HG03520 (cell line): ENCODE results near the gene EBF3.

Source experiments
- ATAC-seq: cut with Tn5 transposase; IDR thresholded peaks from one replicate; pipeline ENCODE4 v1.9.1; 2021; ENCODE audit warnings: mild to moderate bottlenecking, moderate library complexity; ENCODE audit not compliant: unreplicated experiment

EBF3 gene

DNA sequence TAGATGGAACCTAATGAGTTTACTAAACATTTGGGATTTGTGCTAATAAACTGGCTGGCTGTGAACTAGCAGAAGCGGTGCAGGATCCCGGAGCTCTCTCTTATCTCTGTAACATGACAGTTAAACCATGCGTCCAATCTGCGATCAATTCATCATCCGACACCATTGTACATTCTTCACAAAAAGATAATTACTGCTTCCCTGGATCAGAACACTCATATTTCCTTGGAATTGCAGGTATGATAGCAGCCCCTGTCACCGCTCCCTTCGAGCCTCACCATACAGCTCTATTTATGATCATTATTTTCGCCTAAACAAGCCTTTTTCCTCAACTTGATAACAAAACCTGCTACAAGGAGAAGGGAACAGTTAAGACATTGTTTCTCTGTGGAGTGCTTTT is 18.5 kb downstream of the EBF3 start:
- ATAC-seq, result no peak

DNA sequence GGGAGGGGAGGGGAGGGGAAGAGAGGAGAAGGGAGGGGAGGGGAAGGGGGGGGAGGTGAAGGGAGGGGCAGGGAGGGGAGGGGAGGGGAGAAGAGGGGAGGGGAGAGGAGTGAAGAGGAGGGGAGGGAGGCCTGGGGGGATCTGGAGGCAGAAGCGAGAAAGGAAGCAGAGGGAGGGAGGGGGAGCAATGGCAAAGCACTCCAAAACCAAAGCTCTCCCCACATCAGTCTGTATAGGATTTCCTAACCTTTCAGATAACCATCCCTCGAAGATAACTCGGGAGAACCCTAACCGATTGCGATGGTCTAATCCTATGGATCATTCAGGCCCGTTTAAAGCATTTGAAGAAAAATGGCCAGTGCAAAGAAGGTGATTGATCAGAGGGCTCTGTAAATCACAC is 19.0 kb downstream of the EBF3 start:
- no peak for ATAC-seq

DNA sequence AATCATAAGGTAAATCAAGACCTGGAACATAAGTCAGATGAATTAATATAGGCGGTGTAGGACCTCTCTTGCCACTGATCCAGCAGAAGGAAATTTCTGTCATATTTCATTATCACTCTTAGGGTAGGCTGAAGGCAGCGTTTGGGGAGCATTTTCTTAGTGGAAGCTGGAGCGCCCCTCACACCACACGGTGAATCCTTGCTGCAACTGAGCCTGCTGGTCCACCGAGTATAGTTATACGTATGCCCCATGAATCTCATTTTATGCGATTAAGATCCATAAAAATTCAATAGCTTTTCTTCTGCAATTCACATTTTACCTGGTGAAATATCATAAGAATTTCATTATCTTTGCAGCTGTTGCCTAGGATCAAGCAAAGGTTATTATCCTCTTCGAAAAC is 19.6 kb downstream of the EBF3 start:
- ATAC-seq, result no peak

DNA sequence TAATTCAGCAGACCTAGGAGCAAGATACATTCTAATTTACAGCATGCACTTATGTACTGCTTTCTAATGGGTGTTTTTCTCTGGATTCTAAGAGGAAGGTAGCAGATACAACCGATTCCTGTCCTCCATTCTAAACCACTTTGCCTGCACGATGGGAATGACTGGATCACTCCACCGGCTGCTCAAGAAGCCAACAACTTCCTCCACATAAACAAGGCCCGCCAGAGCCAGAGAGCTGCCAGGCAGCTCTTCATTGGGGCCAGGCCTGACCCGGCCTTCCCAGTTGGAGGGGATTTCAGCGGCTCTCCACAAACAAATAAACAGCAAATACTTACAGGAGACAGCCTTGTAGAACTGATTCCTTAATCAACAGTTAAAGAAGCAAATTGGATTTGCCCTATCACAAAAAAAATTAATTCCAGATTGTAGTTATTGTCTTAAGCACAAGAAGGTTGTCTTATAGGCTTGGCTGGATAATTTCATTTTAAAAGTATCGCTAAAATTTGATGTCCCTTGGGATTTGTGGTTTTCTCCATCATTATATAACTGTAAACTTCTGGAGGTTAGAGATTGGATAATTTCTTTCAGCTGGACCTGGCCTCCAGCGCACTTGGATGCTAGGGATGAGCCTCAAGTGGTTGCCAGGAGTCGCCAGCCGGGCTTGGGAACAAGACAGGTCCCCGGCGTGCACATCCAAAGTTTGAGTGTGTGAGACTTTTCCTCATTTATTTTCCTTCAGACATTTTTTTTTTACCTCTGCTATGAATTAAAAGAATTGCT is 20.9 kb downstream of the EBF3 start:
- no peak for ATAC-seq

DNA sequence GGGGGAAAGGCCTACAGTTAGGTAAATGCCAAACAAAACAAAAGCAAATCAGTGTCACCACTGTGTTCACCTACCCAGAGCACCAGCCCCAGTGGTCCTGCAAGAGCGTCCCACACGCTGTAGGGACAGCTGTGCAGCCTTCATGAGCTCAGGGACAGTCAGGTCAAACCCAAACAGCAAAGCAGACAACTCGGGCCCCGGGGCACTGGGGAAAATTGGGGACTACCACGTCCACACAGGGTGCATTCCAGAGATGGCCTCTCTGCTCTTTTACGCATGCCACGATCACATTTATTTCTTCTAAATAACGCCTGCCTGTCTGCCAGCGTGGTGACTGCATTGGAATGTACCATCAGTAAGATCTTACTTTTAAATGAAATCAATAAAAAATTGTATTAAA is 21.7 kb downstream of the EBF3 start:
- ATAC-seq, result no peak

DNA sequence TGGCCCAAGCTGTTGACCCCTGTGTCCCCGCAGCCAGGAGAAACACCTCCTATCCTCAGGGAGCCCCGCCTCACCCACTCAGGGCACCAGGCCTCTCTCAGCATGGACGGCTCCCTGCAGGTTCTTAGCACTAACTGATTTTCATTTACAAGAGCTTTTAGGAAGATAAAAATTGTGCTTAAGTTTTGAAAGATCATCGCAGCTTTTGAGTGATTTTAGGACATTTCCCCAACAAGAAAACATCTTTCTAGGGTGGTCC is 22.1 kb downstream of the EBF3 start:
- ATAC-seq, result no peak

DNA sequence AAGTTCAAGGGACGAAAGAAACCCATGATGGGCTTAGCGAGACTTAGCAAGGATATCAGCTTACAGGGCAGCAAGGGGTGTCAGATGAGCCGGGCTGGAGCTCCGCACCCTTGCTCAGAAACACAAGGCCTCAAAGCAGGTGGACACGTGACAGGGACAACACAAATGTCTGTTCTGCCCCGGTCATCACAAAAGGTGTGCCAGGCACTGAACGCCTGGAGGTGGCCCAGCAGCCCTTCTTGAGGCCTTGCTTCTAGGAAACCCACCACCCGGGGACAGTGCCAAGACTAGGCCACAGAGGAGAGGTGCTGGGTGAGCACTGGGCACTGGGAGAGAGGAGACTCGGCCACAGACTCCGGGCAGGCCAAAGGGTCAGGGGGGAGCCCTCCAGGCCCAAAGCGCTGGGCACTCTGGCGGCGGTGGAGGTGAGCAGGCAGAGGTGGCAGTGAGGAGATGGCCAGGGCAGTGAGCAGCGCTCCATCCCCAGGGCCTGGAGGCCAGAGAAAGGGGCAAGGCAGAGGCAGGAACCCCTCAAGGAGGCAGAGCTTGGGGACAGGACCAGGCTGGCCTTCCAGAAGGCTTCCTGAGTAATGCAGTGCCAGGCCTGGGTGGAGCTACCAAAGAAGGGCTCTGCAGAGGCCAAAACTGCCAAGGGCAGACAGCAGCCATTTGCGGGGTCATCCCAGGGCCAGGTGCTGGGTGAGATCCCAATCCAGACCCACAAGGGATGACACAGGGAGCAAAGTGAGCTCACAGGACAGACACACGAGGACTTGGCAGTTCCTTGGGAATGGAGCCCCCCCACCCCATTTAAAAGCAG is 22.7 kb downstream of the EBF3 start:
- no peak for ATAC-seq

DNA sequence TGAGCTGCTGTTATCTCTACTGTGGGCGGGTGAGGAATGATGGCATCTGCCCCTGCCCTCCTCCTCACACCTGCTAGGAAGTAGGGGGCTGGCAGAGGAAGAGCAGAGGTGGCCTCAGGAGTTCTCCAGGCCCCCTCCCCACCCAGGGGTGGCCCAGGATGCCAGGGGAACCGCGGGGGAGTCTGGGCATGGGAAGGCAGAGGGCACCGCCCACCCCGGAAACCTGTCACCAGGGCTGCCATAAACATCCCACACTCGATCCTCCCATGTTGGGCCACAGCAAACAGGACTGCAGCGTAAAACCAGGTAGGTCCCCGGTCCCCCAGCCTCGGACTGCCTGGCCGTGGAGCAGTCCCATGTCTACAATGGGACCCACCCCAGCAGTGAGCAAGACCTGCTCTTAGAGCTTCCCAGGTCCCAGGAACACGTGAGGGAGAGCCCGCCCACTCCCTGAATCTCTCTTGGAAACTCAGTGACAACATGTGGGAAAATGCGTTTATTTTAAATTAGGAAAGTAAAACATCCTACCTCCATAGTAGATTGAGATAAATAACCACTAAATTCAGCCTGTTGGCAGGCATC is 23.4 kb downstream of the EBF3 start:
- no peak for ATAC-seq

DNA sequence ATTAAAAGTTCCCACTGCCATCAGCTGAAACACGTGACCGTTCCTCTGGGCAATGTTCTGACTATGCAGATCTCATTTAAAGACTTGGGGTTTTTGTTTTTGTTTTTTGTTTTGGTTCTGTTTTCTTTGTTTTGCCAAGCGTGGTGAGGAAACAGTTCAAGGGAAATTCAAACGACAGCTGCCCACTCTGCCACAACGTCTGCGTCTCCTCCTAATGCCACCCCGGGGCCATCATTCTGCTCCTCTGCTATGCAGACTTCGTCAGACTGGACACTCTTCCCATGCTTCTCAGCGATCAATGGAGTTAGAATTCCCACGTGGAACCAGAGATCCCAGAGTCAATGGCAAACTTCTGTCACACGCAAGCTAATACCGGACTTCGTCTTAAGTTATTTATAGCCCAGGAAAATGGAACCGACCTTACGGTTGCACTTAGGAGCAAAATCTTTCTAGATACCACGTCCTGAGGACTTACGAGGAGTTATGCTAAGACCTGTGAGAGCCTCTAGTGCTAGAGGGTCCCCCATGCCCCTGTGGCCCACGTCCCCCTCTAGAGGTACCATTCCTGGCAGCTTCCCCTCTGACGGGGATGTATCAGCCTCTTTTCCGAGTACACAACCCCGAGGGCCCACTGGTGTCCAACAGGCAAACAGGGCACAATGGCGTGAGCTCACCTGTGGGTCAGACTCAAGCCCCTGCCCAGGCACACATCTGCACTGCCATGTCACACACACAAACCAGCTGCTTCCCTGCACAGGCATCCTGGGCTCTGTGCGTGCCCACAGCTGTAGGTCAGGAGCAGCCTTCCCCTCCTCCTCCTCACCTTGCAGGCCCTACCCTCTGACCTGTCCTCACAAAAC is 24.4 kb downstream of the EBF3 start:
- ATAC-seq, result no peak

DNA sequence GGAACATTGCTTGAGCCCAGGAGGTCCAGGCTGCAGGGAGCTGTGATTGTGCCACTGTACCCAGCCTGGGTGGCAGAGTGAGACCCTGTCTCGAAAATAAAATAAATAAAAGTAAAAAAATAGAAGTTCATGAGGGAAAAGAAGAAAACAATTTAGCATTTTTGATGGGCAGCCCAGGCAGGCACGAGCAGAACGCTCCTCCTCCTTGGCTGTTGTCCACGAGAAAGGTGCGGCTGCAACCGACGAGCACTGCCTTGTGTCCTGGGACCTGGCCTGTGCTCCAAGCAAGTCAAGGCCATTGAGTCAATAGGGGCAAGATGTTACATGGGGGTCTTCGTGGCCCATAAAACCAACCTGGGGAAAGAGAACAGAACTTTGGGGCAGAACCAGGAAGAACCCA is 25.6 kb downstream of the EBF3 start:
- ATAC-seq, result no peak

DNA sequence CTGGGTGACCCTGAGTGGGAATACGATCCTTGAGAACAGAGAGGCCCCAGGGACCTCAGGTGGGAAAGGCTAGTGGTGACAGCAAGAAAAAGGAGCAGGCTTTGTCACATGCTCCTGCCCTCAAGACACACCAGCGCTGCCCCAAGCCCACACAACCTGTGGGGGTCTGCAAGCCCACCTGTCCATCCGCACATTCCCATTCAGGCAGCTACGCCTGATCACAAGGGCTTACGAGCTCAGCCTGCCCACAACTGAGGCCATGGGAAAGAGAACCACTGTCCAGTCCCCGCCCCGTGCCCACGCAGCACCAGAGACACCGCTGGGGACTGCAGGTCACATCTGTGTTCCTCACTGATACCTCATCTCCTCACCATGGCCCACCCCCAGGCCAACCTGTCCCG is 26.7 kb downstream of the EBF3 start:
- no peak for ATAC-seq

DNA sequence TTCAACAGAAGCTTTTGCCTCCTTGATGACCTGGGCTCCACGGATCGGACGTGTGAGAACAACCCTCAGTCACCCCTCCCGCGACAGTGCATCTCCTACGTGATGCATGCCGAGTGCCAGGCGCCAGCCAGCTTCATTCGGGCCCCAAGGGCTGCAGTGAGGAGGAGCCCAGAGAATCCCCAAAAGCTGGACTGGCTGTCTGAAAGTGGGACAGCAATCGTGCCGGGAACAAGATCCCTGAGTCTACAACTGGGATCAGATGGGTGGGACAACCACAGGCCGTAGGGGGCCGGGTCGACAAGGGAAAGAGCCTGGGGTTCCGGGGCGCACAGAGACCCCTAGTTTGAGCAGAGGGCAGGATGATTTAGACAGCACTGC is 27.2 kb downstream of the EBF3 start:
- ATAC-seq, result no peak

DNA sequence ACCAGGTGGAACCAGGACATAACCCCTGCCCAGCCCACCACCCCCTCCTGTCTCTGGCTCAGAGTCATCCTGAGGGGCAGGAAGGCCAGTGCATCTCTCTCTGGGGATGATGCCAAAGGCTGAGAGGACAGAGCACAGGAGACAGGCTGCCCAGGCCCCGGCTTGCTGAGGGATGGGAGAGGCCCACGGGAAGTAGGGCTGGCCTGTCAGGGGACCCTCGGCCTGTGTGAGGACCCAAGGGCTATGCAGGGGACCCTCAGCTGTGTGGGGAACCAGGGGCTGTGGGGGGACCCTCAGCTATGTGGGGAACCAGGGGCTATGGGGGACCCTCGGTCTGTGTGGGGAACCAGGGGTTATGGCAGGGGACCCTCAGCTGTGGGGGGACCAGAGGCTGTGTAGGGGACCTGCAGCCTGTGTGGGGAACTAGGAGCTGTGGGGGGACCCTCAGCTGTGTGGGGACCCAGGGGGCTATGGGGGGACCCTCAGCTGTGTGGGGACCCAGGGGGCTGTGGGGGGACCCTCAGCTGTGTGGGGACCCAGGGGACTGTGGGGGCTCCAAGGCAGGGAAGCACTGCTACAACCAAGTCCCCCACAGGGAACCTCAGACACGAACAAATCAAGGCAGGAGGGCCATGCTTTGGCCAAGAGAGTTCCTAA is 27.7 kb downstream of the EBF3 start:
- no peak for ATAC-seq

DNA sequence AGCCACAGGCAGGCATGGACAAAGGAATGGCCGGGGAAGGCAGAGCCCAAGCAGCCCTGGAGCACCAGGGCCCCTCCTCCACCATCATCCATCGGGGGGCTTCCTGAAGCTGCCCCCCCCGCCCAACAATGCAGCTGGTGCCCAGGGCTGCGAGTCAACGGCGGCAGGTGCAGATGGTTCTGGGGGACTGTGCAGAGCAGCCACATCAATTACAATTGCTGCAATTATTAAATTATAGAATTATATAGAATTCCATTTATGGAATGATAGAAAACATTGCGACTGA is 28.3 kb downstream of the EBF3 start:
- ATAC-seq, result no peak

DNA sequence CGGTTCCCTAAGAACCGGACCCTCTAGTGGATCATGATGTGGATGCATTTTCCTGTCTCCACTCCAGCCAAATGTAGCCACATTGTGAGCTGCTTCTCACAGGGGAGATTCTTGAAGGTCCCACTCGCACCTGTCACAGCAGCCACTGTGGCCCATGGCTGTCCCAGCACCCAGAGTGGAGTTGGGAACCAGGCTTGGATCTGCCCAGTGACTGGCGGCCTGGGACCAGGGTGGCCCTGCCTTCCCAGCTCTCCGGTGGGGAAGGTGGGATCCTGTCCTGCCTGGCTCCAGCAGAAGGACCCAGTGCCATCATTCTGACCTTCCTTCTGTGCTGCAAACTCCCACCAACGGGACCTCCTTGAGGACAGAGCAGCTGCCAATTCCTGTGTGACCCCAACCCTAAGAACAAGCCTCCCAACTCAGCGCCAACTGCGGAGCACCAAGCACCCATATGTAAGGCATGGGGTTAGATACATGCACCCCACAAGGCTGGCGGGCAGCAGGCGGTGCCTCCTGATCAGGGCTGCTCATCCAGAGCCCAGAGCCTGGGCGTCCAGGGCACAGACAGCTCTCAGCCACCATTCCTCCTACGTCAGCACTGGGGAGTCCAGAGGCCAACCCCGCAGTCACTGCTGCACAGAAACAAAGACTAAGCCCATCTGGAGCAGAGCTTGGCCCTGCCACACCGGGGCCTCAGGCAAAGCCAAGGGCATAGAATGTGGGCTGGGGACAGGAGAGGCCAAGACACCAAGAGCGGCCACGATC is 28.8 kb downstream of the EBF3 start:
- no peak for ATAC-seq

DNA sequence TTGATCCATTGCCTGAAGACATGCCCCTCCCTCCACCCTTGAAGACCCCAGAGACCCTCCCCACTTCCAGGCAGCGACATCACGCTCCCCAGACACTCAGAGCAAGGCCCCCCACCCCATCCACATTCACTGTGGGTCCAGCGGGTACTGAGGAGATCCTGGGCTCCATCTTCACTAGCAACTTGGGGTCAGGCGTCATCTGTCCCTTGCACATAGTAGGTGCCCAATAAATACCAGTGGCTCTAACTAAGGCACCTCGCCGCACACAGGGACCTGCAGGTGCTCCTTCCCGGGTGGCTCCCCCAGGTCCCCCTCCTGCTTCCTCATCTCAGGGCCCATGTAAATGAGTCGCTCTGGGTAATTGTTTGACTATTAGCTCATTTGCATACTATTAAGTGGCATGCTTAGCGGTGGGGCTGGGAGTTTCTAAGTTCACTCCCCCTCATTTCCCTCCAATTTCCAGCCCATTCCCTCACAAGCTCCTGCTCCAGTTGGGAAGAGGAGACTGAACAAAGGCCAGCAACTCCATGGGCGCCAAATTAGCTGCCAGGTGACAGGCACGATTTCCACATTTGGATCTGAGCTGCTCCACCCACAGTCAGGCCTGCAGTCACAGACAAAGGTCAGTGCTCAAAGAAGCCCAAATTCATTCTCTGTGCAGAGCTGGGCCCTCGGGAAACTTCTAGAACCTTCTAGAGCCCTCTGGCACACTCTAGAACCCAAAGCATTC is 29.7 kb downstream of the EBF3 start:
- no peak for ATAC-seq

DNA sequence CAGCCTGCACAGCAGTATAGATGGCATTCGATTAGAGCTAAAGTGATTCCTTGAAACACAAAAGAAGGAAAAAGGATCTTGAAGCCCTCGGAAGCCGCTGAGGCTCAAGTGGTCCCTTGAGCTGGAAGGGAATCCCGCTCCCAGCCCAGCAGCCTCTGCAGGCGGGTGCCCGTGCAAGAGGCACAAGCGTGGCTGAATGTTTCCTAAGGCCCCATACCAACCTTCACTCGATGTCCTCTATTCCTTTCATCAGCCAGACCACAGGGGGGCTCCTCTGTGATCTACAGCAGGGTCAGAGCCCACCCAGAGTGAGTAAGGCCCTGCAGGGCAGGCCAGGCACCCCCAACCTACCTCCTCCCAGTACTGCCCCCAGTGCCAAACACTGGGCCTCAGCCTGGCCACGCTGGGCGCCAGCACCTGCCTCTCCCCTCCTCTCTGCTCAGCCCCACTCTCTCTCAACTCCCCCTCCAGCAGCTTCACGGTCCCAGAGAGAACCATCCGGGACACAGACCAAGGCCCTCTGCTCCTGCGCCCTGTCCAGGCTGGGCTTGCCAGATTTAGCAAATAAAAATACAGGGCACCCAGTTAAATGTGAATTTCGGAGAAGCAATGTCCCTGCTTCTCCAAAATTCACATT is 30.5 kb downstream of the EBF3 start:
- no peak for ATAC-seq

DNA sequence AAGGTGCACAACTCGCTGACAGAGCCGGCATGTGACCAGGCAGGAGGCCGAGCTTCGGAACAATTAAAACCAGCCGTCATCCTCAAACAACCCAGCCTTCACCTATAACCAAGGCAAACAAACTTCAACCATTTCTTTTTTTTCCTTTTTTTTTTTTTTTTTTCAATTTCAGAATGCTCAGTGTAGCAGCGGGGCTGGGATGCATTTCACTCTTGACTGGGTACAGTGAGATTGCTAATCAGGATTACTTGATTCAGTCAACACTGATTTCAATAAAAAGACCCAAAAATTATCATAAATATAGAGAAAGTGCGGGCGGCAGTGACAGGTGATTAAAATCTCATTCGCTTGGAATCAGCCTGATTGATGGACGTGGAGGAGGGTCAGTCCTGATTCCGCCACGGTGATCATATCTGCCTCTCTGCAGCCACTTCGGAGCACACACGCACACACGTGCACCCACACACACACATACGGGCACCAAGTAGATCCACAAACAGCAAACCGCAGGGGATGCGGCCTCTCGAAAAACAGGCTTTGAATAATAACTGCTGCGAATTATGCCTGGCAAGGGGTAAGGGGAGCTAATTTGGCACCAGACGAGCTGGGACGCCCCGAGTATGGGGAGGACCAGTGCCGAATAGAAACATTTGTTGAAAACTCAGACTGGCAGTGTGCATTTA is 31.2 kb downstream of the EBF3 start:
- ATAC-seq, result no peak

DNA sequence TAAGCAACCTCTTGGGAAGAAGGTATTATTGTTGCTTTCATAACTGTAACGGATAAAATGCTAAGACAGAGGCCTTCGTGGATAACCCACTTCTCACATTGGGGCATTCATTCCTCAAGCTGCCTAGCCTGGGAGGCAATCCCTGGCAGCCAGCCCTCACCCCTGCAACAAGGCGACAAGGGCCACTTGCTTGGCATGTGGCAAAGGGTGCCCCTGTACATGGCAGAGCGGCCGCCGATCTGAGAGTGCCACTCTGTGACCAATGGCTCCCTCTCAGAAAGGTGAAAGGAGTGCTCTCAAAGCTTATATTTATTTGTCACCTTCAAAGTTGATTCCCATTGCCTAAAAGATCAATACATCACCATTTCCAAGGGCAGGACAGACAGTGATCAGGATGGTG is 31.9 kb downstream of the EBF3 start:
- no peak for ATAC-seq
